Lower lobe of right lung (tissue), 2 donors: Measurements from ENCODE around the gene MPP2. TPM values are rescaled to one million over a fixed set of nuclear protein-coding genes. Genes with fewer than 3 reads are reported as not detected.

Source experiments
- ATAC-seq, 2 donors: fragments of 200-7000 bp; cut with Tn5 transposase; one replicate each; pipeline ENCODE4 v1.9.1; 2020 to 2022; ENCODE audit warnings: mild to moderate bottlenecking in 2 of 2, moderate library complexity in 2 of 2
- DNase-seq: peaks from one replicate; pipeline ENCODE4 v3.0.0-alpha.2; 2020
- H3K27ac ChIP-seq: fragments of 200-600 bp; one replicate; pipeline ENCODE4 v1.8.0; 2022
- H3K27me3 ChIP-seq: fragments of 200-600 bp; one replicate; pipeline ENCODE4 v1.8.0; 2022; ENCODE audit warnings: low read depth
- H3K36me3 ChIP-seq: fragments of 200-600 bp; one replicate; pipeline ENCODE4 v1.8.0; 2022; ENCODE audit warnings: mild to moderate bottlenecking
- H3K4me1 ChIP-seq: fragments of 200-600 bp; one replicate; pipeline ENCODE4 v1.8.0; 2022
- H3K4me3 ChIP-seq: fragments of 200-600 bp; one replicate; pipeline ENCODE4 v1.8.0; 2022; ENCODE audit warnings: mild to moderate bottlenecking
- H3K9me3 ChIP-seq: fragments of 200-600 bp; one replicate; pipeline ENCODE4 v1.8.0; 2022
- intact Hi-C: fragments of 100-400 bp; cut with DNase I; formaldehyde crosslinking; loops from one replicate; pipeline ENCODE4 v1.11.0; 2022
- total RNA-seq: library from RNA; stranded (reverse); fragmentation: NEBNext Ultra II Directional; extraction: Animal tissue kit (Norgen Biotek cat#: 25700); gene quantifications from one replicate; pipeline ENCODE4 v1.2.1, GENCODE V29; 2021
- TF ChIP-seq, protein P1 (sequence below): fragments of 200-600 bp; IDR thresholded peaks from one replicate; pipeline ENCODE4 v1.8.0; 2022; ENCODE audit warnings: antibody characterized with exemption, mild to moderate bottlenecking
- donor health status: DM: no; HTN: yes; CAD: no; lungs with severe emphysema.

Gene MPP2
- total RNA-seq, 1 donor from 2014 or later, result 0.62 TPM

DNA sequence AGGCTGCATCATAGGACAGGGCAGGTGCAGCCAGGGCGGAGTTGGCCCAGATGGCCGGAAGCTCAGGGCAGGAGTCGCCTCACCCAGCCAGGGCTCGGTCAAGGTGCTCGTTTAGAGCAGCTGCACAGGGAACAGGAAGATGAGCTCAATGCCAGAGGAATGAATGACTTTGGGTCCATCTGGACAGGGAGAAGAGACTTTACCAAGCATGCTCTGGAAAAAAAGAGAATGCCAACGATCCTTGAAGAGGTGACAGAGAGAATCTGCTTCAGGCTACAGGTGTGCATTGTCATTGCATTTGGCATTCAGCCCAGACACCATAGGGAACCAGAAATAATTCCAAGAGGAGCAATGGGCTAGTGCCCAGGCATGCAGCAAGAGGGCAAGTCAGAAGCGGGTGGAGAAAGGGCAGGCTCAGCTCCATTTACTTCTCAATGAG, 67.6 kb downstream of the MPP2 start:
- peaks cover 22% of the 10 kb centered on the region for H3K4me1 ChIP-seq
- ATAC-seq (peak; percentile 62 to 67), DNase-seq (no peak)
- TF ChIP-seq, protein P1, sequence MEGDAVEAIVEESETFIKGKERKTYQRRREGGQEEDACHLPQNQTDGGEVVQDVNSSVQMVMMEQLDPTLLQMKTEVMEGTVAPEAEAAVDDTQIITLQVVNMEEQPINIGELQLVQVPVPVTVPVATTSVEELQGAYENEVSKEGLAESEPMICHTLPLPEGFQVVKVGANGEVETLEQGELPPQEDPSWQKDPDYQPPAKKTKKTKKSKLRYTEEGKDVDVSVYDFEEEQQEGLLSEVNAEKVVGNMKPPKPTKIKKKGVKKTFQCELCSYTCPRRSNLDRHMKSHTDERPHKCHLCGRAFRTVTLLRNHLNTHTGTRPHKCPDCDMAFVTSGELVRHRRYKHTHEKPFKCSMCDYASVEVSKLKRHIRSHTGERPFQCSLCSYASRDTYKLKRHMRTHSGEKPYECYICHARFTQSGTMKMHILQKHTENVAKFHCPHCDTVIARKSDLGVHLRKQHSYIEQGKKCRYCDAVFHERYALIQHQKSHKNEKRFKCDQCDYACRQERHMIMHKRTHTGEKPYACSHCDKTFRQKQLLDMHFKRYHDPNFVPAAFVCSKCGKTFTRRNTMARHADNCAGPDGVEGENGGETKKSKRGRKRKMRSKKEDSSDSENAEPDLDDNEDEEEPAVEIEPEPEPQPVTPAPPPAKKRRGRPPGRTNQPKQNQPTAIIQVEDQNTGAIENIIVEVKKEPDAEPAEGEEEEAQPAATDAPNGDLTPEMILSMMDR, result no peak
- no peaks in the 10 kb centered on the region for H3K36me3 ChIP-seq
- intact Hi-C loops, result no loop called here
- no peak overlapping the region for H3K4me3 ChIP-seq
- peaks cover 2% of the 10 kb centered on the region for H3K27me3 ChIP-seq
- H3K9me3 ChIP-seq, result no peaks in the 10 kb centered on the region
- no peak overlapping the region for H3K27ac ChIP-seq

DNA sequence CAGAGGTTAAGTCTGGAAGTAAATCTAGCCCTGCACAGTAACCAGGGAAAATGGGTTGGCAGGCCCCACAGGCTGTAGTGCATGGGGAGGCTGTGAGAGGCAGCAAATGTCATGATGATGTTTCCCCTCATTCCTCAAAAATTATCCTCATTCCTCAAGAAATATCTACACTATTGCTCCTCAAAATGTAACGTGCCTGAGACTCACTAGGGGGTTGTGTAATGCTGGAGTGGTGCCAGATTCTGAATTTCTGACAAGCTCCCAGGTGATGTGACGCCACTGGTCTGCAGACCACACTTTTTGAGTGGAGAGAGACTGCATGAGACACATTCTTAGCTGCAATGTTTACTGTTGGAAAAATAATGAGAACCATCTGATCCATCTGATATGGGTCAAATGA, 73.2 kb downstream of the MPP2 start:
- DNase-seq, result no peak
- H3K4me1 ChIP-seq, result peaks cover 33% of the 10 kb centered on the region
- H3K9me3 ChIP-seq, result no peaks in the 10 kb centered on the region
- peaks cover 2% of the 10 kb centered on the region for H3K27me3 ChIP-seq
- H3K4me3 ChIP-seq, result no peak overlapping the region
- TF ChIP-seq, protein P1, result no peak
- H3K36me3 ChIP-seq, result peaks cover 10% of the 10 kb centered on the region
- ATAC-seq, result no peak
- intact Hi-C loops, result no loop called here
- no peak overlapping the region for H3K27ac ChIP-seq

DNA sequence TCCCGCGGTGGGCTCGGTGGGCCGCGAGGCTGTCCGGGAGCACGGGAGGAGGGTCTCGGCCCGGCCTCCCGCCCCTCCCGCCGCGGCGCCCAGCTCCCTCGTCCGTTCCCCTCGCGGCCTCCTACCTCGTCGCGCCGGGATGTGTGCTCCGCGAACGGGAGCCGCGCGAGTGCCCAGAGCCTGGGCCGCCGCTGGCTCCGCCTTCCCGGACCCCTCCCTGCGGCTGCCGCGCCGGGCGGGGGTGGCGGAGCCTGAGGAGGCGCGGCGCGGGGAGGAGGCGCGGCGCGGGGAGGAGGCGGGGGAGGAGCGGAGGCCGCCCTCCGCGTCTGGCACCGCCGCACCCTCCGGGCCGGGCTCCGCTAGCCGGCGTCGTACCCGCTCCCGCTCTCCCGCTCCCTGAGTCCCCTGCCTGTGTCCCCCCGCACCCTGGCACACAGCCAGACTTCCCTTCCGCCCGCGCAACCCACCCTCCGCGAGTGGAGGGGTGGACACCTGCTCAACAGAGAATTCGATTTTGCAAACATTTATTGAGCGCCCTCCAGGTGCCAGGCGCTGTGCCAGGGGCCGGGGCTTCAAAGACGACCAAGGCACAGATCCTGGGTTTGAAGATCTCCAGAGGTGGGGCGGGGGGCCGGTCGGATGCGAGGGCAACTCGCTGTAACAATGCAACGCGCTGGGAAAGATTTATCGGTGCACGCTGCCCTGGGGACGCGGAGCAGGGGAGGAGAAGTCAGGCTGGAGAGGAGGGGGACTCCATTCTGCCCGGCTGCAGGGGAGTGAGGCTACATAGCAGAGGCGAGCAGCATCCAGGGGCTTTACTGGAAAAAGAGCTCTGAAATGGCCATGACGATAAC, 74.1 kb downstream of the MPP2 start, which contains the start of gene MPP3:
TSS of gene MPP3 (minus strand) at position 171 of the 854 bp plus-strand sequence. CDS start 1,240 bp downstream, outside the sequence.
- intact Hi-C loops, result no loop called here
- H3K27me3 ChIP-seq, result peaks cover 2% of the 10 kb centered on the region
- peak; percentile 78 for DNase-seq
- no peaks in the 10 kb centered on the region for H3K9me3 ChIP-seq
- H3K4me3 ChIP-seq, result peak within 1 kb of the TSS; percentile 71
- TF ChIP-seq, protein P1, result no peak
- peaks cover 11% of the 10 kb centered on the region for H3K36me3 ChIP-seq
- peak within 1 kb of the TSS; percentile 73 for H3K27ac ChIP-seq
- ATAC-seq, result peak; percentile 93 to 95
- peaks cover 39% of the 10 kb centered on the region for H3K4me1 ChIP-seq

- Histone ChIP-seq H3K27me3 (peaks cover under 1% of the 10 kb centered on the region), H3K9me3 (no peaks in the 10 kb centered on the region), H3K36me3 (peaks cover 19% of the 10 kb centered on the region), H3K4me3 (peak overlapping the region; percentile 71), H3K27ac (peak overlapping the region; percentile 73), H3K4me1 (peaks cover 41% of the 10 kb centered on the region)
- ATAC-seq (peak; percentile 75 to 86), DNase-seq (peak; percentile 69)
- TF ChIP-seq, protein P1, result no peak
- intact Hi-C loops, result no loop called here
These were observed 75.0 kb downstream of the MPP2 start for GRCh38 chr17:43832168-43832975.

DNA sequence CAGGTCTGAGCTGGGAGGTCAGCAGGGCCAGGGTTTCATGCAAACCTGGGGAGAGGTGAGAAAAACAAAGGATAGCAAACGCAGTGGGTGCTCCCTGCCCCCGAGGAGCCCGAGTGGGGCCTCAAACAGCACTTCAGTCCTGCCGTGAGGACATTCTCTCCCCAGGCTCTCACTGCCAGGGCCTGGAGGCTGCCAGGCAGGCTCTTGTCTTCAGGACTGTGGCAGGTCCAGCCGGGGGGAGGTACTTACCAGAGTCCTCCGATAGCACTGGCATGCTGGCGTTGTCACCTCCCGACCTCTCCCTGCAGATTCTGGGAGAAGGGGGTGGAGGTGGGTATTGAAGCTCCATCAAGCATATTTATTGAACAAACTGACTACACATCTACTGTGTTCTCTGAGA, 75.7 kb downstream of the MPP2 start:
- Histone ChIP-seq H3K4me1 (peaks cover 41% of the 10 kb centered on the region), H3K27ac (peak overlapping the region; percentile 73), H3K4me3 (peak overlapping the region; percentile 71), H3K27me3 (no peaks in the 10 kb centered on the region), H3K36me3 (peaks cover 26% of the 10 kb centered on the region), H3K9me3 (no peaks in the 10 kb centered on the region)
- ATAC-seq, result peak; percentile 76 to 78
- TF ChIP-seq, protein P1, result no peak
- intact Hi-C loops, result no loop called here
- DNase-seq, result peak; percentile 87
